C4-2B (cell line): ENCODE results near the gene NUP205.

Experiments used
- CTCF ChIP-seq: fragments of 450-650 bp; conservative IDR thresholded peaks from 2 replicates; pipeline ENCODE4 v1.5.1; 2017; ENCODE audit warnings: mild to moderate bottlenecking
- ZFX ChIP-seq: fragments of 450-650 bp; IDR thresholded peaks from 2 replicates; pipeline ENCODE4 v1.6.1; 2017

GRCh38 chr7:135508883-135509588 lies 48.7 kb upstream of the NUP205 start:
- no peak for TF ChIP-seq CTCF
- no peak for TF ChIP-seq ZFX
